DOHH2 (cell line): ENCODE measurements around the gene KLKB1.

ENCODE experiments used
- EZH2phosphoT487 ChIP-seq: fragments of 200-600 bp; sonication (generic); IDR thresholded peaks from 2 replicates; pipeline ENCODE4 v1.6.1; 2017; ENCODE audit warnings: borderline replicate concordance, mild to moderate bottlenecking, antibody characterized with exemption, low read length, moderate library complexity, mixed read lengths
- TF ChIP-seq, protein P1 (sequence below): fragments of 200-600 bp; sonication (generic); IDR thresholded peaks from one replicate; pipeline ENCODE4 v1.5.1; 2014; ENCODE audit warnings: antibody characterized with exemption, mild to moderate bottlenecking, low read depth, low read length; ENCODE audit not compliant: poor library complexity, severe bottlenecking

DNA sequence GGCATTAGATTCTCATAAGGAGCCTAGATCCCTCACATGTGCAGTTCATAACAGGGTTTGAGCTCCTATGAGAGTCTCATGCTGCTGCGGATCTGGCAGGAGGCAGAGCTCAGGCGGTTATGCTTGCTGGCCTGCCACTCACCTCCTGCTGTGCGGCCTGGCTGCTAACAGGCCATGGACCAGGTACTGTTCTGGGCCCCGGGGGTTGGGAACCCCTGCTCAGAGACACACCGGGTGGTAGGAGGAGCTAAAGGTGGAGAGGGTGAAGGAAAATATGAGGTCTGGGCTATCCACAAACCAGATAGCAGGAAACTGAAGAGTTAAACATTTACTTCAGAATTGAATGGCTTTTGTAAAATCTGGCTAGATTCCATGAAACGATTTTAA is 32.8 kb downstream of the KLKB1 start:
- no peak for TF ChIP-seq EZH2phosphoT487
- TF ChIP-seq, protein P1, sequence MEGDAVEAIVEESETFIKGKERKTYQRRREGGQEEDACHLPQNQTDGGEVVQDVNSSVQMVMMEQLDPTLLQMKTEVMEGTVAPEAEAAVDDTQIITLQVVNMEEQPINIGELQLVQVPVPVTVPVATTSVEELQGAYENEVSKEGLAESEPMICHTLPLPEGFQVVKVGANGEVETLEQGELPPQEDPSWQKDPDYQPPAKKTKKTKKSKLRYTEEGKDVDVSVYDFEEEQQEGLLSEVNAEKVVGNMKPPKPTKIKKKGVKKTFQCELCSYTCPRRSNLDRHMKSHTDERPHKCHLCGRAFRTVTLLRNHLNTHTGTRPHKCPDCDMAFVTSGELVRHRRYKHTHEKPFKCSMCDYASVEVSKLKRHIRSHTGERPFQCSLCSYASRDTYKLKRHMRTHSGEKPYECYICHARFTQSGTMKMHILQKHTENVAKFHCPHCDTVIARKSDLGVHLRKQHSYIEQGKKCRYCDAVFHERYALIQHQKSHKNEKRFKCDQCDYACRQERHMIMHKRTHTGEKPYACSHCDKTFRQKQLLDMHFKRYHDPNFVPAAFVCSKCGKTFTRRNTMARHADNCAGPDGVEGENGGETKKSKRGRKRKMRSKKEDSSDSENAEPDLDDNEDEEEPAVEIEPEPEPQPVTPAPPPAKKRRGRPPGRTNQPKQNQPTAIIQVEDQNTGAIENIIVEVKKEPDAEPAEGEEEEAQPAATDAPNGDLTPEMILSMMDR = no peak
